Measurements from ENCODE around the gene NPTX2.

- TF ChIP-seq, protein P1, sequence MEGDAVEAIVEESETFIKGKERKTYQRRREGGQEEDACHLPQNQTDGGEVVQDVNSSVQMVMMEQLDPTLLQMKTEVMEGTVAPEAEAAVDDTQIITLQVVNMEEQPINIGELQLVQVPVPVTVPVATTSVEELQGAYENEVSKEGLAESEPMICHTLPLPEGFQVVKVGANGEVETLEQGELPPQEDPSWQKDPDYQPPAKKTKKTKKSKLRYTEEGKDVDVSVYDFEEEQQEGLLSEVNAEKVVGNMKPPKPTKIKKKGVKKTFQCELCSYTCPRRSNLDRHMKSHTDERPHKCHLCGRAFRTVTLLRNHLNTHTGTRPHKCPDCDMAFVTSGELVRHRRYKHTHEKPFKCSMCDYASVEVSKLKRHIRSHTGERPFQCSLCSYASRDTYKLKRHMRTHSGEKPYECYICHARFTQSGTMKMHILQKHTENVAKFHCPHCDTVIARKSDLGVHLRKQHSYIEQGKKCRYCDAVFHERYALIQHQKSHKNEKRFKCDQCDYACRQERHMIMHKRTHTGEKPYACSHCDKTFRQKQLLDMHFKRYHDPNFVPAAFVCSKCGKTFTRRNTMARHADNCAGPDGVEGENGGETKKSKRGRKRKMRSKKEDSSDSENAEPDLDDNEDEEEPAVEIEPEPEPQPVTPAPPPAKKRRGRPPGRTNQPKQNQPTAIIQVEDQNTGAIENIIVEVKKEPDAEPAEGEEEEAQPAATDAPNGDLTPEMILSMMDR (IDR thresholded peaks at IDR 0.05): no peak
- no peak for TF ChIP-seq POLR2A (IDR thresholded peaks at IDR 0.05)
Observed at GRCh38 chr7:98571006-98571405, 46.1 kb upstream of the NPTX2 start.

Measured in heart left ventricle (tissue), 13 donors.